HuH-7.5 (cell line): ENCODE data around the gene ANKIB1.
"Not testable (repeated sequence)": the region's sequence is repeated elsewhere in the genome, so short reads cannot be mapped to it uniquely, and the experiment has no call there.

ENCODE experiments used
- DNase-seq: peaks from one replicate; pipeline ENCODE4 v3.0.0; 2011; ENCODE audit warnings: low spot score

ANKIB1 gene

DNA sequence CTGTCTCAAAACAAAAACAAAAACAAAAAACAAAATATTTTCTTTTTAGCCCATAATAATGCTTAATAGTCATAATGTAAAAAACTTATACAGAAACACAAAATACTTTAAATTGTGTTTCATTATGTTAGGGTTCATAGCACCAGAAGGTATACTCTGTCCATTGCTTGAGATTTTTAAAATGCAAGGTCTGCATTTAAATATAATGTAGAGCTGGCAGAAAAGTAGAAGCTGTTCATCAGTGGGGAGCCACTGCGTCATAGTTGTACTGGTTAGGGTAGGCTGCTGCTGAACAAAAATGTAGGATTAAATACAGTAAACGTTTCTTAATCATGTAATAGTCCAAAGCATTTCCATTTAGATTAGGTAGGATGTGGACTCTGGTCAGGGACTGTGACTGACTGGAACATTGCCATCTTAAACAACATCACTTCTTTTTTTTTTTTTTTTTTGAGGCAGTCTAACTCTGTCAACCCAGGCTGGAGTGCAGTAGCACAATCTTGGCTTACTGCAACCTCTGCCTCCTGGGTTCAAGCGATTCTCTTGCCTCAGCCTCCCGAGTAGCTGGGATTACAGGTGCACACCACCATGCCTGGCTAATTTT is 85.2 kb downstream of the ANKIB1 start:
- DNase-seq: no peak

GRCh38 chr7:92331508-92331907 is 85.7 kb downstream of the ANKIB1 start:
- DNase-seq: no peak

DNA sequence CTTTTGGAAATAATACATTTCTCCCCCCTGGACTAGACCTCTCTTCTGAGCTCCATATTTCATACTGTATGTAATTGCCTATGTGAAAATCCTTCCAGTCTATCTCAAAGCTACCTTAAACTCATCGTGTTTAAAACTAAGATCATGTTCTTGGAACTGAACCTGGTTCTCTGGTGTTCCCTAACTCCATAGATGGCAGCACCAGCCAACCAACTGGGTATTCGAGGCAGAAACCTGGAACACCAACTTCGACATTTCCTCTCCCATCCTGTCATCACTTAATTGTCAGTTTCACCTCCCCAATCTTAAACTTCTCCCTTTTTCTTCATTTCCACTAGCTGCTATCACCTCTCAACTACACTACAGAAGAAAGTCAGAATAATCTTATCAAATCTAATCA is 87.0 kb downstream of the ANKIB1 start:
- DNase-seq: no peak

GRCh38 chr7:92333866-92334265 is 88.1 kb downstream of the ANKIB1 start:
- DNase-seq: no peak

DNA sequence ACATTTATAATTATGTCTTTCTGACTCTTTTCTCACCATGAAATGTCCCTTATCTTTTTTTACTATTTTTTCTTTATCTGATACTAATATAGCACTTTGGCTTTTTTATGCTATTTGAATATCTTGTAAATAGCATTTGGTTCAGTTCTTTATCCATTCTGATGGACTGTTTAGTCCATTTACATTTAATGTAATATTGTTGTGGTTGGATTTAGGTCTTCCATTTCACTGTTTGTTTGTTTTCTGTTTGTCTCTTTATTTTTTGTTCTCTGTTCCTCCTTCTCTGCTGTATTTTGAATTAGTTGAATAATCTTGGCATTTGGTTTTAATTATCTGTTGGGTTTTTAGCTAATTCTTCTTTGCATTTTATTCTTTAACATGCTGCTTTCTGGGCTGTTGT is 89.8 kb downstream of the ANKIB1 start:
- no peak for DNase-seq

DNA sequence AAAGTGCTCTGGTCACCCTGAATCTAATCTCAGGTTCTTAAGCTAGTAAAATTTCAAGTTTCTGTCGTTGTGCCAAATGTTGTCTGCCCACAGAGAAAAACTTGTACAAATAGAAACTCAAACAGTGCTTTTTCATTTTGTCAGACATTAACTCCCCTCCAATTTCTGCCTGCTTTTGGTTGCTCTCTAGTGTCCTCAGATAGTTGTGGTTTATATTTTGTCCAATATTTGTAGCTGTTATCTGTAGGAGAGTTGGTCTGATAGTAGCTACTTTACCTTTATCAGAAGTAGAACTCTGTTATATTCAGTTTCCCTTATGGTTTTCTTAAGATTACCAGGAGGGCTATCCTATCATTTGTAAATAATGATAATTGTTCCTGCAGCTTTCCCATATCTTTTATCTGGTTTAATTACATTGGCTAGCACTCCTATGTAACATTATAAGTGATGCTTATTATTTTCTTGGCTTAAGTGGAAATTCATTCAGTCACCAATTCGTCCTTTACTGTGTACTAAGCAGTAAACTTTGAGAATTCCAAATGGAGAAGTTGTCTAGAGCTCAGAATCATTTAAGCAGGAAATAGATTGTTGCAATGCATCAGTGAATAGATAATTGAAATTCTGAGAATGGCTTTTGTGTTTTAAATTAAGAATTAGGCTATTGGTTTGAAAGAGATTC is 91.0 kb downstream of the ANKIB1 start:
- no peak for DNase-seq

DNA sequence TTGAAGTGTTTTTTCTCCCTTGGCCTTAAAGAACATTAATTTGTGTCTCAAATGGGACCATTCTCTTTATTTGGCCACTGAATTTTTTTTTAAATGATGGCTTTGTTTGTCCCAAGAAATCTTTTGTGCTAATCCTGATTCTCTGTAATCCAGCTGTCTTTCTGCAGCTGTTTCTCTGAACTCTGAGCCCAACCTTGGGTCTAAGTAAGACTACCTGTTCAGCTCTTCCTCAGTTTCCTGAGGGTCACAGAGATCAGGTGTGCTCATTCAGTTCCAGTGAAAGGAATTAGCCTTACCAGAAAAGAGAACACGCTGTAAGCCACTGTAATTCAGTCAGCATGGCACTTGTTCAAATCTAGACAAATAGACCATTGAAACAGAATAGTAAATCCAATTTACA is 94.2 kb downstream of the ANKIB1 start:
- DNase-seq: no peak

DNA sequence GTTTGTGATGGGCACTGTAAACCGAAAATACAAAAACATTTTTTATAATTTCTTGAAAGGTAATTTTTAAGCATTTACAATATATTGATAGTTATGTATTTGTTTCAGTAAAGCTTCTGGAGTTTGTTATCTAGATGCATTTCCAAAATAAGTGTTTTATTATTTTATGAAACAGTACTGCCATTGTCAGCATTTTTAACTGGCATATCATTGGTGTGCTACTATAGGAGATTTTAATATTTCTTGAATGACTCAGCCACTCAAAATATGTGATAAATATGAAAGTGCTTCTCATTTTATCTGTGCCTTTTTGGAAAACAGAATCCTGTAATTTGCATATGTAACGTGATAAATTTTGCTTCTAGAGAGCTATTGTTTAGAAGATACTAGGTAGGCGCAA is 97.9 kb downstream of the ANKIB1 start:
- DNase-seq: no peak

GRCh38 chr7:92352009-92352408 is 106.2 kb downstream of the ANKIB1 start:
- no peak for DNase-seq

DNA sequence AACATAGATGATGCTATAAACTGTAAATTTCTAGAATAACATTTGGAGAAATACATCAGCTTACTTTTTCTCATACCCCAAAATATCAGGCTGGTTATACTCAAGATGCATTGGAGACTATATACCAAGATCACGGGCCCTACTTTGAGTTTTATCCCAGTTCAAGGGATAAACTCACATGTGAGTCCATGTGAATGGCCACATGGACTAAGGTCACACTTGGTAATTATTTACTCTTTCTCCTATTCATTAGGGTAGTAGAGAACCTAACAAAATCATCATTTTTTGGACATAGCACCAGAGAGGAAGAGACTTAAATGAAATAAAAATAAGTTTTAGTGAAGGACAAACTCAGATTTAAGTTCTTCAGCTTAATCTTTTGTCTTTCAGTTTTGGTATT is 108.4 kb downstream of the ANKIB1 start:
- DNase-seq: no peak

DNA sequence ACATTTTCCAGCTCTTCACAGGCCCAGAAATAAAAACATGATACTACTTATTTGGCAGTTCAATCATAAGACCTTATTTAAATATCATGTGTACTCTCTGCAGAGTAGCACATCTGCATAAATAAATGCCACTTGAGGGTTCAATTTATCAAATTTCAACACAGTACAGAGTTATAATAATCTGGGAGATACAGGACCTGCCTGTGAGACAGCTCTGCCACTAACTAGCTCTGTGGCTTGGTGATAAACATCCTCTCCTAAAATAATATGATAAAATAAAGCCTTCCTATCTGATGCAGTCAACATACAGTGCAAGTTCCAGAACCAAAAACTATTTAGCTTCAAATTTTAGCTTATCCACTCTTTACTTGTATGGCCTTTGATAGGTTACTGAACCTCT is 110.6 kb downstream of the ANKIB1 start:
- DNase-seq: no peak

DNA sequence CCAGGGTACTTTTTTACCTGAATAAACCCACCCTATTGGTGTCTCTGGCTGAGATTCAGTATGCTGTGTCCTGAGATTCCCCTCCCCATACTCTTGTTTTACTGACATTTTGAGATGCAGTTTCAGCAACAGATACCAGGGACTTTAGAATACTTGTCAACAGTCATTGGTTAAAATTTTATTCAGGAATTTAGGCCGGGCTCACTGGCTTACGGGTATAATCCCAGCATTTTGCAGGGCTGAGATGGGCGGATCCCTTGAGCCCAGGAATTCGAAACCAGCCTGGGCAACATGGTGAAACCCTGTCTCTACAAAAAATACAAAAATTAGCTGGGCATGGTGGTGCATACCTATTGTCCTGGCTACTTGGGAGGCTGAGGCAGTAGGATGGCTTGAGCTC is 111.5 kb downstream of the ANKIB1 start:
- DNase-seq: no peak

GRCh38 chr7:92359179-92359578 is 113.4 kb downstream of the ANKIB1 start:
- DNase-seq: not testable (repeated sequence)

- DNase-seq: no peak
These were observed 114.0 kb downstream of the ANKIB1 start for GRCh38 chr7:92359801-92360200.

DNA sequence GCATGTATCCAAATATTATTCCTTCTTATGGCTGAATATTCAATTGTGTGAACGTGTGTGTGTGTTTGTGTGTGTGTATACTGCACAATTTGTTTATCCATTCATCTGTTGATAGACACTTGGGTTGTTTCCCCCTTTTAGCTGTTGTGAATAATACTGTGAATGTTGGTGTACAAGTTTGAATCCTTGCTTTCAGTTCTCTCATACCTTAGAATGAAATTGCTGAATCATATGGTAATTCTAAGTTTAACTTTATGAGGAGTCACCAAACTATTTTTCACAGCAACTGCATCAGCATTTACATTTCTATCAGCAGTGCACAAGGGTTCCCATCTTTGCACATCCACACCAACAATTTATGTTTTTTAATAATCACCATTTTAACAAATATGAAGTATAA is 114.6 kb downstream of the ANKIB1 start:
- DNase-seq: no peak

- DNase-seq: no peak
These were observed 116.4 kb downstream of the ANKIB1 start for GRCh38 chr7:92362131-92362530.

- no peak for DNase-seq
These were observed 121.0 kb downstream of the ANKIB1 start for GRCh38 chr7:92366730-92367129.

GRCh38 chr7:92368741-92369140 is 123.0 kb downstream of the ANKIB1 start:
- DNase-seq: no peak

GRCh38 chr7:92375013-92375412 is 129.2 kb downstream of the ANKIB1 start:
- DNase-seq: no peak

DNA sequence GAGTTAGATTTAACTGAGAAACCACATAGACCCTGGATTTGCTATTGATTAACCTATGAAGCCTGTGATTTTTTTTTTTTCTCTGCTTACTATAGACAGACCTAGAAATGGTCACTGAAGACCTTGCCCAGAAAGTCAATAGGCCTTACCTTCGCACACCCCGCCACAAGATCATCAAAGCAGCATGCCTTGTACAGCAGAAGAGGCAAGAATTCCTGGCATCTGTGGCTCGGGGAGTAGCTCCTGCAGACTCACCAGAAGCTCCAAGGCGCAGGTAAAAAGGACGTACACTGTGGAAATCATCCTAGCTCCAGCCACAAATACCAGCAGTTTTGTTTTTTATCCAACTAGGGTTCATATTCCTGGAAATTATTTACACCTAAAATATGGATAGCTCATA is 145.3 kb downstream of the ANKIB1 start:
- DNase-seq: no peak

DNA sequence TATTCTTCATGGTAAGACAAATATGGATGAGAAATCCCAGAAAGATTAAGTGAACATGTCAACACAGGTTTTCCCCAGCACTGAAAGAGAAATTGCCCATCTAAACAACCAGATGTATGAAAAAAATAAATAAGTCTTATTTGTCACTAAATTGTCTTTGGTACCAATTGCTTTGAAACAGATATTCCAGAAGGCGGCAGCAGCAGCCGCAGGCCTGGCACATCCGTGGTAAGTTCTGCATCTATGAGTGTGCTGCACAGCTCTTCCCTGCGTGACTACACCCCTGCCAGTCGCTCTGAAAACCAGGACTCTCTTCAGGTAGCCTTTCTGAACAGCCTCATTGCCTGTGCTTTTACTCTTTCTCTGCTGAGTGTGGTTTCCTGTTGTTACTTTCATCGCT is 151.8 kb downstream of the ANKIB1 start:
- DNase-seq: no peak

DNA sequence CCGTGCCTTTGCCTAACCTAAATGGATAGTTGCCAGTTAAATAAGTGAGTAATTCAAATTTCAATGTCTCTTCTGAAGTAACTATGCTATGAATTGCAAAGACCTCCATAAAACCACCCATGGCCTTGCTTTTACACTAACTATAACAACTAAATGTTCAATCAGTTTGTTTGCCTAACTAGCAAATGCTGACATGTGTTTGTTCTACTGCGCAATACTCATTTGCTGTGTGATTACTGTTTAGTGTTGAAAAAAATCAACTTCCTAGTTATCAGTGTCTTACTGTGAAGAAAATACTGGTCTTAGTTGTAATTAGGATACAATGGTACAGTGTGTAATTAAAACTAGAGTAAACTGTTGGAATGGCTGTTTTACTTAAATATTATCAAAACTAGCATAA is 154.2 kb downstream of the ANKIB1 start:
- no peak for DNase-seq

DNA sequence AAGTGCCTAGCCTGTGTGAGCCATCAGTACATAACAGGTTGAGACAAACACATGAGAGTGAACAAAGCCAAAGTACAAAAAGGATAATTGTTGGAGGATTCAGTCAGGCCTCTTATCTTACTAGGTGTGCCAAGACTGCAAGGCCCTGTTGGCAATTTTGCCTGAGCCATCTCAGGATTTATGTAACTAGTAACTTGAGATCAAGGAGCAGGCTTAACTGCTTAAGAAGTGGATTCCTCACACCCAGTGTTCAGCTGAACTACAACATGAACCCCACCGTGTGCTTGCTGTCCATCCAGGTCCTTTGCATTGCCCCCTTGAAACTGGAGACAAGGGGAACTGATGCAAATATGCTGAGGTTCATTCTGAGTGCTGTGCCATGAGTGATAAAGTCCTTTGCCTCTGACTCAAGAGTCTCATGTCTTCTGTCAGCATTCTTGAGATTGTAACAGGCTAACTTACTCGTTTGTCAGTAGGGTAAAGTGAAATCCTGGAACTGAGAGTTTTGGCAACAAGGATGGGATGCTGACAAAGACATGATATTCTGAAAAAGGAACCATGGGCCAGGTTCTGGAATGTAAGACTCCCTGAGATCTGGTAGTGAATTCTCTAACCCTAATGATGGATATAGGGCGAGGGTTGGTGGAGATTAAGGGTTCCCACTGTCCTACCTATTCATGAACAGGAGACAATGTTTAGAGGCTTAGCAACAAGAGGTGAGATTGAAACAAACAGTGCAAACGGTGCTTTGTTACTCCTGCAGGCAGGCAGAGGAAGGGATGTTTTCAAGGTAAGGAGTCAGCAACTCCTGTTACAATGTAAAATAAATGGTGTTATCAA is 157.4 kb downstream of the ANKIB1 start:
- DNase-seq: no peak

DNA sequence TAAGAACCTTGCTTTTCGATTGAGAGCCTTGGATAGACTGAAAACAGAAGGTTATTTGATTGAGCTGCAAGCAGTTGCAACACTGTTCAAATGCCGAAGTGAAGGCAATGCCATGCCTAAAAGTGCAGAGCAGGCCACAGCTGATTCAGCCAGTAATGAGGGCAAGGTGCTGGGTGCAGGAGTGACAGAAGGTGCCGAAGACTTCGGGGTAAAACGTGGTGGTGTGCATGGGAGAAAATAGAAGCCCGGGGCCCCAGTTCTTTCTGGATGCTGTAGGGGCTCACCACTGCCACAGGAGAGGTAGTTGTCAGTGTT is 157.9 kb downstream of the ANKIB1 start:
- no peak for DNase-seq
